Activated CD8-positive, alpha-beta memory T cell treated with anti-CD3 and anti-CD28 coated beads for 48 hours (primary cell): ENCODE data around the gene SYS1.

Experiments used
- DNase-seq, 3 experiments: peaks; one replicate each; pipeline ENCODE4 v3.0.0-alpha.2; 2020; ENCODE audit warnings: low read depth in 2 of 3, low spot score in 2 of 3

SYS1 gene

DNA sequence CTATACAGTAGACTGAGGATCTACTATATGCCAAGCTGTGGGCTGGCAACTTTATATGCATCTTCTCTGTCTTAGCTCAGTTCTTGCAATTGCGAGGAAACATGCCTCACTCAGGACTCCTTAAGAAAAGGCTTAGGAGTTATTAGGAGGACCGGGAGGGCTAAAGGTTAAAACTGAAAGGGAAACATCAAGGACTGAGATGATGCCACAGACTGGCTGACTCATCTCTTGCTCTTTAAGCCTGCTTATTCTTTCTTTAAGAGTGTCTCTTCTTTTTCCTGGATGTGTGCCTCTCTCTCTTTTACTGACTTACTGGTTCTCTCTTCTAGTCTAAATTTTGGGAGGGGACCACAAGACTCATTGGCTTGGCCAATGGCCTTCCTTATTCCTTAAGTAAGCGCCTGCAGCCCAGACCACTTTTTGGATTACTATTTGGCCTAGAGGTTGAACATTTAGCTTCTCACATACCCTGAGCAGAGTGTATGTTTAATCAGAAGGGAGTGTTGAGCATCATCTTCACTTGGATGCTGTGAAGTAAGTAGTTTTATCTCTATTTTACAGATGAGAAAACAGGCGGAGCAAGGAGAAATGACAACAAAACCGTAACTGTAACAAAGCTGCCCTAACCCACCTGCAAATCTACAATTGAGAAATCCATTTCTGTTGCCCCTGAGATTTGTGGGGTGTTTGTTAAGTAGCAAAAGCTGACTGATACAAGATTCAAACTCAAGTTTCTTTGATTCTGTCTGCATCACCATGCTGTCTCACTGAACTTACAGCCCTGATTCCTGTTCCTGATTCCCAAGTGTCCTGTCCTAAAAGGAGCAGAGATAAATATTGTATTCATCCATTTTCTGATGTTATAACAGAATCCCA is 7.5 kb upstream of the SYS1 start:
- no peak for DNase-seq

DNA sequence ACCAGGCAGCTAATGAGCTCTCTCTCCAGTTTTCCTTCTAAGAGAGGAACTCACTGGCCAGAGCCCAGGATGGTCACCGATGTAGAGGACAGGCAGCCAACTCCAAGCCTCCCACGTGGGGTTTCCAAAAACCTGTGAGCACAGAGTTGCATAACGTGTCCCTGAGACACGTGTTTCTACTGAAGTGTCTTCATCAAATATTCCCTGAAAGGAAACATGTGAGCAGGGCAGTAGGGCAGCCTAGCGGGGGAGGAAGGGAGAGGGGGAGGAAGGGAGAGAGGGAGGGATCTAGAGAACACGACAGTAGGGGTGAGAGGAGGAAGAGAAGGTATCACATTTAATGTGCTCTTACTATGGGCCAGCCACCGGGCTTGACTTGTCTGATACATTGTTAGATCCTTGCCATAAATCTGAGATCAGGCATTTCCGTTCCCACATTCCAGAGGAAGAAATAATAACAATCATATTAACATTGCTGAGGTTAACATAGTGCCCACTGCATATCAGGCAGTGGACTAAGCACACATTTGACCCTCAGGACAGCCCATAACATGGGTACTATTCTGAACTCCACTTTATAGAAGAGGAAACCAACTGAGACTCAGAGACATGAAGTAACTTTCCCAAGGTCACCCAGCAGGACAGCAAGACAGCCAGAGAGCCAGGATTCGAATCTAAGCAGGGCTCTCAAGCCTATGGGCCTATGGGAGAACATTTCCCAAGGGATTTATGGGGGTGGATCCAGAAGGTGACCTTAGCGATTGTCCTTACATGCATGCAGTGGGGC is 4.5 kb upstream of the SYS1 start:
- no peak for DNase-seq

- no peak for DNase-seq
These were observed 3.9 kb upstream of the SYS1 start for GRCh38 chr20:45359069-45359405.

DNA sequence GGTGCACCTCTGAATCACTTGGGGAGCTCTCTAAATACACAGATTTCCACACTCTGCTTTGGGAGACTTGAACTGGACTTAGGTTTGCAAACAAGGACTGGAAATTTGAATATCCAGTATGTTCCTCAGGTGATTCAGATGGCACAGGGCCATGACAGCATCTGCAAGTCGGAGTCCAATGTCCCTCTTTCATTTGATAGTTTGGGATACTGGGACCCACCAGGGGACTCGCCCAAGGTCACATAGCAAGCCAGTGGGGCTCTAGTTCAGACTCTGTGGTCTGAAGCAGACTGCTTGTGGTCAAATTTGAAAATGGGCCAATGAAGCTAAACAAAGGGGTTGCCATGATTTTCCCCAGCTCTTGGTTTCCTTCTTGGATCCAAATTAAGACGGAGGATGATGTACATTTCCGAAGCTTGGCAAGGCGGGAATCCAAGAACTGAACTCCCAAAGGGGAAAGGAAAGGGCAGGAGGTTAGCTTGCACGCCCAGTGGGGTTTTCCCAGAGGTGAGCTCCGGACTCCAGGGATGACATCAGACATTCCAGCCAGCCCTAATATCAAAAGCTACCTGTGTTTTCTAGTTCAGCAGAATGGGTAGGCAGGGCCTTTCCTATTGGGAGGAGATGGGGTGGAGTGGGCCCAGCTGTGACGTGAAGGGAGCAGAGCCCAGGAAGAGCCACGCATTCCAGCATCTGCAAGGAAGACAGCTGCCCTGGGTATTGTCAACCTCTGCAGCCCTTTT is 3.4 kb upstream of the SYS1 start:
- DNase-seq = no peak

DNA sequence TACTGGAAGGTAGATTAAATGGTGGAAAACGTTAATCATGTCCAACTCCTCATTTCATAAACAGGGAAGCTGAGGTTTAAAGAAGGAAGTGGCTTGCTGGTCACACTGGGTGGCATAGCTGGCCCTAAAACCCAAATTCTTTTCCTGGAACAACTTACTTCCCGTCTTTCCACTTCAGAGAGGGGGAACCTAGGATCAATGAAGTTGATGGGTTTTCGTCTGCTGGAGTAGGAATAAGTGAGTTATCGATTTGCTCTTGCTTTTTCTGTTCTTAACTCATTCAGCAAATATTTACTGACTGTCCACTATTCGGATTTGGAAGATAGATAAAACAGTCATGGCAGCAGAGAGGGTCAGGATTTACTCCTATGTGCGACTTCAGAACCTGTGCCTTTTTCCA is 1.2 kb upstream of the SYS1 start:
- DNase-seq = no peak

GRCh38 chr20:45363611-45364492 is 896 bp downstream of the SYS1 start:
- DNase-seq = no peak

GRCh38 chr20:45365444-45365970 is 2.6 kb downstream of the SYS1 start:
- DNase-seq = no peak

GRCh38 chr20:45366192-45366591 is 3.2 kb downstream of the SYS1 start:
- no peak for DNase-seq

- no peak for DNase-seq
These were observed 3.7 kb downstream of the SYS1 start for GRCh38 chr20:45366631-45367030.

- no peak for DNase-seq
These were observed 4.2 kb downstream of the SYS1 start for GRCh38 chr20:45367126-45367525.

- no peak for DNase-seq
These were observed 5.4 kb downstream of the SYS1 start for GRCh38 chr20:45368221-45368980.

DNA sequence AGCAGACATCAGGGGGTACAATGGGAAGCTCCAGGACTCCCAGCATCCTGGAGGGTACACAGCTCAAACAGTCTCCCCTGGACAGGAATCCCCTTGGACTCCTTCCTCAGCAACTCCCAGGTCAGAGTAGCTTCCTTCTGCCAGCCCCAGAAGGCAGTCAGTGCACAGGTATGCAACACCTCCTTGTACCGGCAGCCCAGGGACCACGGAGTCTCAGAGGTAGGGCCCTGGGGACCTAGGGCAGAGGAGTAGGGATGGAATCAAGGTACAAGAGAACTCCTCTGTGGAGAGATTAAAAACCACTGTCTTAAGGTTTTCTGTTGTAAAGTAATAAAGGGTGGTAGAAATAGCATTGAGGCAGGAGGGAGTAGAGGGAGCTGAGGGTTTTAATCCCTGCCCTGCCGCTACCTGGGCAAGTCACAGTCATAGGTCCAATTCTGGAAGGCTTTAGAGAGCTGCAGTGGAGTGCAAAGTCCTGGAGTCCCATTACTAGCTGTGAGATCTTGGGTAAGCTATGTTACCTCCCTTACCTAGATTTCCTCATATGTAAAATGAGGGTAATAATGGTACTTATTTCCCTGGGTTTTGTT is 7.7 kb downstream of the SYS1 start:
- DNase-seq = no peak

DNA sequence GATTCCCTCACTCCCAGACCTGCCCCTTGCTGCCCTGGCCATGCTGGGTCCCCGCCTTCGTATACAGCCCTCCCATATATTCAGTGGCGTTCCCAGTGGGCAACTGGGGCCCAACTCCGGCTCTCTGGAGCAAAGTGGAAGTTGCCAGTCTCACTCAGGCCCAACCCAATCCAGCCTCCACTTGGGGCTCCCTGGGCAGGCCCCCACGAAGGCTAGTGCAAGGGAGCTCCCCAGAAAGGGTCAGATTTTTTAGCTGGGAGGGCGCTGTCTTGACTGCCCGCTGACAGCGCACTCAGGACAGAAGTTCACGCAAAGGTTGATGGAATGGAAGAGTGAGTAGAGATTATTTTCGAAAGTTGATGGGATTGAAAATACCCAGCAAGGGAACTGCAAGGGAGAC is 9.3 kb downstream of the SYS1 start:
- DNase-seq = no peak

GRCh38 chr20:45372646-45373352 is 9.8 kb downstream of the SYS1 start:
- DNase-seq = no peak

GRCh38 chr20:45373353-45374100 is 10.6 kb downstream of the SYS1 start:
- peak; percentile 68 to 93 (median 80) for DNase-seq

DNA sequence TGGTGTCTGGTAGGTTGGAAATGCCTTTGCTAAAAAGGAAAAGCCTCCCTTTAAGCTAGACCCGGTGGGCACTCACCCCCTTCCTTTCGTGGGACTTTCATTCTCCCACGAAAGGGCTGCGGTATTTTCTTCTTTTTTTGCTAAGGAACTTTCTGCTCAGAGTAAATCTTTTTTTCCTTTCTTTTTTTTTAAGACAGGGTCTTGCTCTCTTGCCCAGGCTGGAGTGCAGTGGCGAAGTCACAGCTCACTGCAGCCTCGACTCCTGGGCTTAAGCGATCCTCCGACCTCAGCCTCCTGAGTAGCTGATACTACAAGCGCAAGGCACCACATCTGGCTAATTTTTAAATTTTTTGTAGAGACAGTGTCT is 11.1 kb downstream of the SYS1 start:
- no peak for DNase-seq

DNA sequence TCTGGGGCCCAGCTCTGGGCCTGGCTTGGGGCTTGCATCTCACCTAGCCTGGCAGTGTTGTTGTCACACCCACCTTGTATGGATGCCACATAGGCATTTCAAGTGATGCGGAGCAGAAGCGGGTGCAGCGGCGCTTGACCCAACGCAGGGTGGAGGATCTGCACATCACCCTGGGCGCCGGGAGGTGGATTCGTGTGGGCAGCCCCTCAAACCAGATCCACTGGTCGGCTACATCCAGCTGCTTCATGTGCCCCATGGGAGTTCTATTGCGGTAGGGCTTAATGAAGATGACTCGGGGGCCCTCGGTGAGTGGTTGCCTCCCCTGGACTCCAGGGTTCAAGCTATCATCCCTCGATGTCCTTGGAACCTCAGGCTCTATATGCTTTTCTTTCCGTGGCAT is 12.0 kb downstream of the SYS1 start:
- DNase-seq = no peak

GRCh38 chr20:45377269-45377668 is 14.3 kb downstream of the SYS1 start:
- DNase-seq = no peak
